GM18870 (cell line): ENCODE results near the gene RPGRIP1.
"Not testable (repeated sequence)": the region's sequence is repeated elsewhere in the genome, so short reads cannot be mapped to it uniquely, and the experiment has no call there.

Experiments used
- ATAC-seq: cut with Tn5 transposase; IDR thresholded peaks from one replicate; pipeline ENCODE4 v1.9.1; 2021; ENCODE audit warnings: moderate library complexity; ENCODE audit not compliant: unreplicated experiment

The RPGRIP1 gene

DNA sequence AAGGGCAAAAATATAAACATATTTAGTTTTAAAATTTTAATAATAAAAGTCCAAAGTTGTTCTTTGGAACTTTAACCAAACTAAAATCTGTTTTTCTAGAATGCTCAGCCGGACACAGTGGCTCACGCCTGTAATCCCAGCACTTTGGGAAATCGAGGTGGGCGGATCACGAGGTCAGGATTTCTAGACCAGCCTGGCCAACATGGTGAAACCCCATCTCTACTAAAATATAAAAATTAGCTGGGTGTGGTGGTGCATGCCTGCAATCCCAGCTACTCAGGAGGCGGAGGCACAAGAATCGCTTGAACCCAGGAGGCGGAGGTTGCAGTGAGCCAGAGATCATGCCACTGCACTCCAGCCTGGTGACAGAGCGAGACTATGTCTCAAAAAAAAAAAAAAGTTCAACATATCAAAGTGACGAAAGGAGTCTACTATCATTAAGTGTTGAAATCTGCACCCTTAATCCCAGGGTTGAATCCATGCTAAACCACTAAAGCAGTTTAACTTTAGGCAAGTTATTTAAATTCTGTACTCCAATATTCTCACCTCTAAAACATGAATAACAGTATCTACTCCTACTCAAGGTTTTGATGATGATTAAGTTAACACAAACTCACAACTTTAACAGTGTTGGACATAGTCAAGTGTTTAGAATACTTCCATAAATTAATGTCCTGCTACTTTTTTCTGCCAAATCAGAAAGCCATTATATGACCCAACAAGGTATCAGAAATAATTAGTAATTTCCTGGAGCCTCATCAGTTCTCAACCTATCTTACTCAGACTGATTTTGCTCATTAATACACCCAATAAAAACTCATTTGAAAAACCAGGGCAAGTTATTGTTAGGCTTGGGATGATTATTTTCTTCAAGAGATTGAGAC is 21.6 kb upstream of the RPGRIP1 start:
- ATAC-seq: no peak

- no peak for ATAC-seq
Measured at GRCh38 chr14:21258889-21259787, 20.7 kb upstream of the RPGRIP1 start.

DNA sequence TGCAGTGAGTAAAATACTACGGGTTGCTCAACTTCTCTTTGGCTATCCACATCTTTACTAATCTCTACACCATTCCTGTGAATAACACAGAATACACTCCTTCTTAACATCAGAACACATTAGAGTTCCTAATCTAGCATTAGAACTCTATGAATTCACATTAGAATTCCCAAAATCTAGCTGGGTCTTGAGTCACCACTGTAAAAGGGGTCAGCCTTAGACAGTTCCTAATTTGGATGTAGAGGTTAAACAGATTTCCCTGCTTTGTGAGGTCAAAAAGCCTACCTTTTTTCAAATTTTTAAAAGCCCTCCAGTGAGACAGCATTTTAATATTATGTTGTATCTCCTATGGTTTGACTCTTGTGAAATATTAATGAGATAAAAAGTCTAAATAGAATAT is 18.1 kb upstream of the RPGRIP1 start:
- ATAC-seq: no peak

- ATAC-seq: no peak
Measured at GRCh38 chr14:21262410-21262809, 17.5 kb upstream of the RPGRIP1 start.

DNA sequence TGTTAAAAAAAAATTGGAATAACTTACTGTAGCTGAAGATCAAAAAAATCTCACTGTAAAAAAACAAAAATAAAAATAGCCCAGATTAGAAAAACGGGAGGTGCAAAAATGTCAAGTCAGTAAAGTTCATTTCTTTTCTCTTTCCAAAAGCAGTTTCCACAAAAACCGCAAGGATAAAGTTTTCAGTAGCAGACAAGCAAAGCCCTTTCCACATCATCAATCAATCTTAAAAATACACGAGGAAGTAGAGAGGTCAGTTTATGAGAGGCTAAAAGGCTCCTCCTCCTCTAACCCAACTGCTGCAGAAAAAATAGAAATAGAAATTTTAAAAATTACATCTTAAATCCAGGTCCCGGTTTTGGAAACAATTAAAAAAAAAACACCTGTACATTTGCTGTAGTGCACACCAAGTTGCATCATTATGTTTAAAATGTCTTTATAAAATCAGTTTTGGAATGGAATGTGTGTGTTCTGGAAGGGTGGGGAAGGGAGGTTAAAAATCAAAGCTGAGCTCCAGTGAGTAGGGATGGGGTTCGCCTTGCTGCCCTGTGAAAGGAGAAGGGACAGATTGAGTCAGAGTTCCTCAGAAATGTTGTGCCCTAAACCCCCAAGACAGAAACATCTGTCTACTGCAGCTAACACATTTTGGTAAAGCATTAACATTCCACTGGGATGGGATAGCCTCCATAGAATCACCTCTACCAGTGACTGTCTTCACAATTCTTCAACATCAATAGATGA is 16.4 kb upstream of the RPGRIP1 start:
- ATAC-seq: no peak

GRCh38 chr14:21264025-21264801 is 15.7 kb upstream of the RPGRIP1 start:
- ATAC-seq: peak; percentile 70

- no peak for ATAC-seq
Measured at GRCh38 chr14:21267431-21267845, 12.4 kb upstream of the RPGRIP1 start.

DNA sequence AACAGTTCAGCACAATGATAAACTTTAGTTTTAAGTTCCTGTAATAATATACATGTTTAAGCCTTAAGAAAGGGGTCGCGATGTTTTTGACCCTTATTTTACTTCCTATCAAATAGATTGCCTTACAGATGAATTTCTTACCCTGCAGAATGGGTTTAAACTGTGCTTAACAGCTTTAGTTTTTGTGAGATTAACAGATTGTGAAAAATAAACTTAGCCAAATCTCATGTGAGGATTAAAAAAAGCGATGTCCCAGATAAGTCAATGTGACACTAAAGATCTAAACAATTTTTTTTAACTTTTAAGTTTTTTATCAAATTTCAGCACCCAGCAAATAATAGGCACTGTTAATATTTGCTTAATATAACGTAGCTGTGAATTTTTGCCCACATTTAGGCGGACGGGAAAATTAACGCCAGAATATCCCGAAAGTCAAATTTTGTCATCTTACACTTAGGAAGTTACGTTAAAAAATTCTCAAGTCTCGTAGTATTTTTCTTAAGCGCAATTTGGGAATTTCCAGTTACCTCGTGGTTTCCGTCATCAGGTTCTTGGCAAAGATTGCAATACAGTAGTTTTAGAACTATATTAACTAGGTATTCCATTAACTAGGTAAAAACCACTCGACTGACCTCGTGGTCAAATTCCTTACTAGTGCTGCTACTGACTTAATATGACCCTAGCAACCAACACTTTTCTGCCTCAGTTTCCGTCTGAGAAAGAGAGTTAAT is 11.8 kb upstream of the RPGRIP1 start:
- ATAC-seq: no peak

GRCh38 chr14:21268617-21269251 is 11.1 kb upstream of the RPGRIP1 start:
- ATAC-seq: no peak

- ATAC-seq: peak; percentile 96
Measured at GRCh38 chr14:21269252-21270046, 10.4 kb upstream of the RPGRIP1 start, which contains the start of gene HNRNPC. Gene HNRNPC (minus strand): TSS chr14:21269442. CDS start chr14:21234193, 35,249 bp downstream.

DNA sequence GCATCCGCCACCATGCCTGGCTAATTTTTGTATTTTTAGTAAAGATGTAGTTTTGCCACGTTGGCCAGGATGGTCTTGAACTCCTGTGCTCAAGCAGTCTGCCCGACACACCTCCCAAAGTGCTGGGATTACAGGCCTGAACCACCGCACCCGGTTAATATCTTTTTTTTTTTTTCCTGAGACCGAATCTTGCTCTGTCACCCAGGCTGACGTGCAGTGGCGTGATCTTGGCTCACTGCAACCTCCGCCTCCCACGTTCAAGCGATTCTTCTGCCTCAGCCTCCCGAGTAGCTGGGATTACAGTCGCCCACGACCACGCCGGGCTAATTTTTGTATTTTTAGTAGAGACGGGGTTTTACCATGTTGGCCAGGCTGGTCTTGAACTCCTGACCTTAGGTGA is 7.2 kb upstream of the RPGRIP1 start:
- ATAC-seq: not testable (repeated sequence)

GRCh38 chr14:21275261-21275858 is 4.5 kb upstream of the RPGRIP1 start:
- ATAC-seq: no peak

DNA sequence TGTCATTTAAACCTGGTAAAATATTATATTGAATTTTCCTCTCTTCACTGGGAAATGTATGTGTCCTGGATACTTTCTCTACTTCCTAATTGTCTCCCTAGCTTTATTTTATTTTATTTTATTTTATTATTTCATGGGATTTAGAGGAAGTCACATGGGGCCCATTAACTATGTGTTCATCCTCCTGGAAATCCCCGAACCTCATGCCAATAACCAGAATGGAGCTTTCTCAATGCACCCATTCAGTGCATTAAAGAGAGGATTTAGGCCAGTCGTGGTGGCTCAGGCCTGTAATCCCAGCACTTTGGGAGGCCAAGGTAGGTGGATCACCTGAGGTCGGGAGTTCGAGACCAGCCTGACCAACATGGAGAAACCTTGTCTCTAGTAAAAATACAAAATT is 1.3 kb upstream of the RPGRIP1 start:
- no peak for ATAC-seq

GRCh38 chr14:21281917-21282316 is 2.0 kb downstream of the RPGRIP1 start:
- not testable (repeated sequence) for ATAC-seq

DNA sequence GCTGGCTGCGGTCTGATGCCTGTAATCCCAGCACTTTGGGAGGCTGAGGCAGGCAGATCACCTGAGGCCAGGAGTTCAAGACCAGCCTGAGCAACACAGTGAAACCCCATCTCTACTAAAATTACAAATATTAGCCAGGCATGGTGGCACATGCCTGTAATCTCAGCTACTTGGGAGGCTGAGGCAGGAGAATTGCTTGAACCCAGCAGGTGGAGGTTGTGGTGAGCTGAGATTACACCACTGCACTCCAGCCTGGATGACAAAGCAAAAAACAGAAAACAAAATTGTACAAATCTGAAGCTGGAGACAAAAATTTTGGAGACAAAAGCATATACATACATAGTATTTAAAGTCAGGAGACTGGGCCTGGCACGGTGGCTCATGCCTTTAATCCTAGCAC is 6.6 kb downstream of the RPGRIP1 start:
- not testable (repeated sequence) for ATAC-seq

GRCh38 chr14:21287168-21287567 is 7.3 kb downstream of the RPGRIP1 start:
- no peak for ATAC-seq

DNA sequence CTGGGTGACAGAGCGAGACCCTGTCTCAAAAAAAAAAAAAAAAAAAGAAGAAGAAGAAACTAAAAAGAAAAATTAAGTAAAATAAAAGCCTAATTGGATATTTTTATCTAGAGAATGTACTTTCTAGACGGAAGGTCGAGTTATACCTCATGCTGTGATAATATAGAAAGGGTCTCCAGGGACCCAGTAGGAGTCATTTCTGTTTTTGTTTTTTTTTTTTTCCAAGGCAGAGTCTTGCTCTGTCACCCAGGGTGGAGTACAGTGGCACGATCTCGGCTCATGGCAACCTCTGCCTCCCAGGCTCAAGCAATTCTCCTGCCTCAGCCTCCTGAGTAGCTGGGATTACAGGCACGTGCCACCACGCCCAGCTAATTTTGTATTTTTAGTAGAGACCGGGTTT is 14.1 kb downstream of the RPGRIP1 start:
- ATAC-seq: not testable (repeated sequence)

DNA sequence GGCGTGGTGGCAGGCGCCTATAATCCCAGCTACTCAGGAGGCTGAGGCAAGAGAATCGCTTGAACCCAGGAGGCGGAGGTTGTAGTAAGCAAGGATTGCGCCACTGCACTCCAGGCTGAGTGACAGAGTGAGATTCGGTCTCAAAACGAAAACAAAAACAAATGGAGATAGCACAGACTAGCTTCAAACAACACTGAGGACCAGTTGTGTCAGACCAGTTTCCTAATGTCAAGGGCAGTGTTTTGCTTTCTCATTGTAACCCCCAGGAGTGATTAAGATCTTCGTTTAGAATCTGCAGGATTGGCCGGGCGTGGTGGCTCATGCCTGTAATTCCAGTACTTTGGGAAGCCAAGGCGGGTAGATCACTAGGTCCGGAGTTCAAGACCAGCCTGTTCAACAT is 18.5 kb downstream of the RPGRIP1 start:
- no peak for ATAC-seq
